Chondrocyte (in vitro differentiated cells): ENCODE results near the gene KCNG4. TPM values are rescaled to one million over a fixed set of nuclear protein-coding genes. Genes with fewer than 3 reads are reported as not detected.

Experiments used
- DNase-seq: peaks from one replicate; pipeline ENCODE4 v3.0.0; 2021; ENCODE audit warnings: mixed read lengths, low spot score
- H3K27ac Mint-ChIP-seq: one replicate; pipeline ENCODE4 v1.8.0; 2021; ENCODE audit warnings: mild to moderate bottlenecking, moderate library complexity, mixed read lengths; ENCODE audit not compliant: unreplicated experiment
- H3K27me3 Mint-ChIP-seq: 2 replicates; pipeline ENCODE4 v1.8.0; 2021; ENCODE audit warnings: low read depth, mixed read lengths
- H3K36me3 Mint-ChIP-seq: 2 replicates; pipeline ENCODE4 v1.8.0; 2021; ENCODE audit warnings: low read depth, mixed read lengths
- H3K4me1 Mint-ChIP-seq: 2 replicates; pipeline ENCODE4 v1.8.0; 2021; ENCODE audit warnings: low read depth, mild to moderate bottlenecking, mixed read lengths
- H3K4me3 Mint-ChIP-seq: one replicate; pipeline ENCODE4 v1.8.0; 2021; ENCODE audit warnings: mild to moderate bottlenecking, moderate library complexity, mixed read lengths; ENCODE audit not compliant: unreplicated experiment
- H3K9me3 Mint-ChIP-seq: 2 replicates; pipeline ENCODE4 v1.8.0; 2021; ENCODE audit warnings: low read depth, mixed read lengths
- total RNA-seq: library from RNA; stranded (reverse); gene quantifications from 3 replicates; pipeline ENCODE4 v1.2.1, GENCODE V29; 2021
- TF ChIP-seq, protein P1 (sequence below): fragments of 200-600 bp; sonication (generic); IDR thresholded peaks from 2 replicates; pipeline ENCODE4 v1.5.0; 2021; ENCODE audit warnings: antibody characterized with exemption, mild to moderate bottlenecking, moderate library complexity

Gene KCNG4
- total RNA-seq, 1 donor from 2014 or later, result not detected

DNA sequence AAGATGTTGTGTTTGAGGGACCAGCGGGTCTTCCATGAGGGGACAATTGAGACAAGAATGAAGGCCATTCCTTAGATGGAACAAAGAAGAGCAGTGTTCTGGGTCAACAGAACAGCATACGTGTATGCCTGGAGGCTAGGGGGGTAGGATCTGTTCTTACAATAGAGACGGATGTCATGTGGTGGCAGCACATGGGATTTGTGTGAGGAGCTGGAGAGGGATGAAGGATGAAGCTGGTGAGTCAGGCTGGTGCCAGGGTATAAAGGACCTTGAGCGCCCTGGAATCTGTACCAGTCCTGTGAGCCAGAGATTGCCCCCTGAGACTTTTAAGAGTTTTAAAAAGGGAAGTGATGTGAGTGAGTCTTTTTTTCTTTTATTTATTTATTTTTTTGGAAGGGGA is 32.1 kb upstream of the KCNG4 start:
- no peaks in the 10 kb centered on the region for H3K4me1 Mint-ChIP-seq
- peak; percentile 9 for DNase-seq
- no peak overlapping the region for H3K4me3 Mint-ChIP-seq
- TF ChIP-seq, protein P1, sequence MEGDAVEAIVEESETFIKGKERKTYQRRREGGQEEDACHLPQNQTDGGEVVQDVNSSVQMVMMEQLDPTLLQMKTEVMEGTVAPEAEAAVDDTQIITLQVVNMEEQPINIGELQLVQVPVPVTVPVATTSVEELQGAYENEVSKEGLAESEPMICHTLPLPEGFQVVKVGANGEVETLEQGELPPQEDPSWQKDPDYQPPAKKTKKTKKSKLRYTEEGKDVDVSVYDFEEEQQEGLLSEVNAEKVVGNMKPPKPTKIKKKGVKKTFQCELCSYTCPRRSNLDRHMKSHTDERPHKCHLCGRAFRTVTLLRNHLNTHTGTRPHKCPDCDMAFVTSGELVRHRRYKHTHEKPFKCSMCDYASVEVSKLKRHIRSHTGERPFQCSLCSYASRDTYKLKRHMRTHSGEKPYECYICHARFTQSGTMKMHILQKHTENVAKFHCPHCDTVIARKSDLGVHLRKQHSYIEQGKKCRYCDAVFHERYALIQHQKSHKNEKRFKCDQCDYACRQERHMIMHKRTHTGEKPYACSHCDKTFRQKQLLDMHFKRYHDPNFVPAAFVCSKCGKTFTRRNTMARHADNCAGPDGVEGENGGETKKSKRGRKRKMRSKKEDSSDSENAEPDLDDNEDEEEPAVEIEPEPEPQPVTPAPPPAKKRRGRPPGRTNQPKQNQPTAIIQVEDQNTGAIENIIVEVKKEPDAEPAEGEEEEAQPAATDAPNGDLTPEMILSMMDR, result no peak
- H3K27me3 Mint-ChIP-seq, result peaks cover 32% of the 10 kb centered on the region
- no peaks in the 10 kb centered on the region for H3K9me3 Mint-ChIP-seq
- no peaks in the 10 kb centered on the region for H3K36me3 Mint-ChIP-seq
- no peak overlapping the region for H3K27ac Mint-ChIP-seq

DNA sequence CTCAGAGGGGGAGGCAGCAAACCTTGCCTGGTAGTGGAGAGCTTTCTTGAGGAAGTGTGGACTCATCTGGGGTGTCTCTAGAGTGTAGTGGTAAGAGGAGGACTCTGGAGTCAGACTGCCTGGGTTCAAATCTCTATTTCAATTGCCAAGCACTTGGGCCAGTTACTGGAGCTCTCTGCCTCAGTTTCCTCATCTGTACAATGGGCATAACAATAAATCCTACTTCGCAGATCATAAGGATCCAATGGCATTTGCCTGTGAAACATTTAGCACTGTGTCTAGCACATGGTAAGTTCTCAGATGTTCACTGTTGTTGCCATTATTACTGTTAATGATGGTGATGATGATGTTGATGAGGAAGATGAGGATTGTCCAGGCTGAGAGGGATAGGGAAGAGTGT is 31.2 kb upstream of the KCNG4 start:
- Mint-ChIP-seq H3K9me3 (no peaks in the 10 kb centered on the region), H3K27ac (no peak overlapping the region), H3K36me3 (no peaks in the 10 kb centered on the region), H3K4me1 (no peaks in the 10 kb centered on the region), H3K4me3 (no peak overlapping the region), H3K27me3 (peaks cover 38% of the 10 kb centered on the region)
- TF ChIP-seq, protein P1, result no peak
- no peak for DNase-seq

DNA sequence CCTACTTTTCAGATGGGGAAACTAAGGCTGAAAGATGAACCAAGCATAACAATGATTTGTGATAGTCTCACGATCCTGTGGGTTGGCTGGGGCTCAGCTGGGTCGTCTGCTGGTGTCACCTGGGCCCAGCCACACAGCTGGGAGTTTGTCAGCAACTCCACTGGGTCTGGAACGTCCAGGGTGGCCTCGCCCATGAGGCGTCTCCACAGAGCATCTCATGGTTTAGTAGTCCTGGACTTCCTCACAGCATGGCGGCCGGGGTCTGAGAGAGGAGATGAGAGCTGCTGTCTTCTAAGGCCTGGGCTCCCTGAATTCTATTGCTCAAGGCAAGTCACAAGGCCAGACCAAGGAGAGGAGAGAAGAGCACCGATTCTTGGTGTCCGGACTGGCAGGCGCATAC is 30.7 kb upstream of the KCNG4 start:
- TF ChIP-seq, protein P1, result no peak
- no peak overlapping the region for H3K4me3 Mint-ChIP-seq
- H3K4me1 Mint-ChIP-seq, result no peaks in the 10 kb centered on the region
- peak; percentile 77 for DNase-seq
- no peaks in the 10 kb centered on the region for H3K36me3 Mint-ChIP-seq
- peaks cover 36% of the 10 kb centered on the region for H3K27me3 Mint-ChIP-seq
- no peak overlapping the region for H3K27ac Mint-ChIP-seq
- no peaks in the 10 kb centered on the region for H3K9me3 Mint-ChIP-seq

- peak; percentile 59 for DNase-seq
- H3K9me3 Mint-ChIP-seq, result no peaks in the 10 kb centered on the region
- H3K27ac Mint-ChIP-seq, result no peak overlapping the region
- H3K4me3 Mint-ChIP-seq, result no peak overlapping the region
- H3K27me3 Mint-ChIP-seq, result peaks cover 32% of the 10 kb centered on the region
- no peaks in the 10 kb centered on the region for H3K36me3 Mint-ChIP-seq
- TF ChIP-seq, protein P1, result no peak
- H3K4me1 Mint-ChIP-seq, result no peaks in the 10 kb centered on the region
Observed at GRCh38 chr16:84270071-84270470, 30.3 kb upstream of the KCNG4 start.

DNA sequence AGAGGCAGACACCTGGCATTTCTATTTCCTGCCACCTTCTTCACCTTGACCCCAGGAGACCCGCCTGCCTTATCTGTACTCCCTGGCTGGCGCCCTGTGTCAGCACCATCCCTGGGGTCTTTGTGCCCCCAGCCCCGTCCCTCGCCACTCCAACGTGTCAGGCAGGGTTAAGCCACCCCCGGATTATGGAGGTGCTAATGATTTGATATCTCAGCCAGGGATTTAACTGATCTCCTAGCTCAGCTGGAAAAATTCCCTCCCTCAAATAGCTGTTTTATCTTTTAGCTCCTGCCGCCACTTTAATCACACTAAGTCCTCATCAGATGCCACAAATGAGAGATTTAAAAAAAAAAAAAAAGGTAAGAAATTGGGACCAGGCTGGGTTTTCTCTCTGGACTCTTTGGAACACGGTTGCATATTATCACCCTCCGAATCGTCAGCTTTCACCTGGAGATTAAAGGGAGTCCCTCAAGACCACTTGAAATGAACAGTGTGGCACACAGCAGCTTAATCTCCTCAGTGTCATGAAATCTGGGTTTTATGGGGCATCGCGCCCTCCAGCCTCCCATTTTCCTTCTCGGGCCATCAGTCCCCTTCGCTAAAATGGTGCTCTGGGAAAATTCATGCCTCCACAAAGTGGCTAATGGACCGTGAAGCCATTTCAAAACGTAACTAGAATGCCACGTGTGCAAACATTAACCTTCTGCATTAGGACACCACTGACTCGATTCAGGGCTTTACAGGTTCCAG is 28.7 kb upstream of the KCNG4 start:
- TF ChIP-seq, protein P1, result no peak
- Mint-ChIP-seq H3K4me3 (no peak overlapping the region), H3K36me3 (no peaks in the 10 kb centered on the region), H3K4me1 (no peaks in the 10 kb centered on the region), H3K27me3 (peaks cover 39% of the 10 kb centered on the region), H3K27ac (no peak overlapping the region), H3K9me3 (no peaks in the 10 kb centered on the region)
- DNase-seq, result peak; percentile 49
